HepG2 (cell line): Measurements from ENCODE around the gene NELFB. TPM values are rescaled to one million over a fixed set of nuclear protein-coding genes. Genes with fewer than 3 reads are reported as not detected.

Experiments used
- CC2D1A ChIP-seq: sonication (generic); formaldehyde crosslinking; IDR thresholded peaks from 2 replicates; pipeline ENCODE4 v1.8.1; 2023; ENCODE audit warnings: mild to moderate bottlenecking, missing genetic modification reagents
- EEA1 ChIP-seq: sonication (generic); formaldehyde crosslinking; IDR thresholded peaks from 2 replicates; pipeline ENCODE4 v1.5.1; 2020; ENCODE audit warnings: mild to moderate bottlenecking, missing genetic modification reagents, borderline replicate concordance
- EP300 ChIP-seq, 3 experiments: sonication (generic) in 1 of 3; formaldehyde crosslinking in 1 of 3; IDR thresholded peaks; 2 replicates each; pipeline versions ENCODE4 v1.5.1 to v1.6.1; 2011 to 2020; ENCODE audit warnings: low read depth in 2 of 3, low read length in 2 of 3, borderline replicate concordance in 1 of 3, improper control_type of control experiment in 1 of 3, mild to moderate bottlenecking in 1 of 3, missing genetic modification reagents in 1 of 3, moderate library complexity in 1 of 3
- HIVEP1 ChIP-seq: sonication (generic); formaldehyde crosslinking; IDR thresholded peaks from 2 replicates; pipeline ENCODE4 v1.4.0; 2020; ENCODE audit warnings: mild to moderate bottlenecking, missing genetic modification reagents
- HNRNPUL1 ChIP-seq: fragments of 200-400 bp; formaldehyde crosslinking; IDR thresholded peaks from 2 replicates; pipeline ENCODE4 v1.6.1; 2017; ENCODE audit warnings: low read depth, mild to moderate bottlenecking, low read length, moderate library complexity
- IKZF1 ChIP-seq: fragments of 450-650 bp; IDR thresholded peaks from 2 replicates; pipeline ENCODE4 v1.7.1; 2016
- KMT2A ChIP-seq: sonication (generic); formaldehyde crosslinking; IDR thresholded peaks from 2 replicates; pipeline ENCODE4 v1.4.0; 2020; ENCODE audit warnings: missing genetic modification reagents
- MAX ChIP-seq: IDR thresholded peaks from 2 replicates; pipeline ENCODE4 v1.6.1; 2012; ENCODE audit warnings: inconsistent platforms
- MED13 ChIP-seq: sonication (generic); formaldehyde crosslinking; IDR thresholded peaks from 2 replicates; pipeline ENCODE4 v1.5.0; 2020; ENCODE audit warnings: missing genetic modification reagents
- MLXIP ChIP-seq: sonication (generic); formaldehyde crosslinking; IDR thresholded peaks from 2 replicates; pipeline ENCODE4 v1.9.0; 2021; ENCODE audit warnings: missing genetic modification reagents, borderline replicate concordance
- MYNN ChIP-seq: sonication (generic); formaldehyde crosslinking; IDR thresholded peaks from 2 replicates; pipeline ENCODE4 v1.4.0; 2020; ENCODE audit warnings: mild to moderate bottlenecking, low read depth, missing genetic modification reagents
- RFXAP ChIP-seq: sonication (generic); formaldehyde crosslinking; IDR thresholded peaks from 2 replicates; pipeline ENCODE4 v1.4.0; 2020; ENCODE audit warnings: missing genetic modification reagents, borderline replicate concordance
- SOX13 ChIP-seq, 3 experiments: fragments of 450-650 bp in 1 of 3; sonication (generic) in 1 of 3; formaldehyde crosslinking in 1 of 3; IDR thresholded peaks in 2 of 3; conservative IDR thresholded peaks in 1 of 3; 2 replicates each; pipeline versions ENCODE4 v1.5.0 to v1.6.1; 2016 to 2020; ENCODE audit warnings: antibody characterized with exemption in 1 of 3, mild to moderate bottlenecking in 1 of 3, missing compliant biosample characterization in 1 of 3, missing genetic modification reagents in 1 of 3, moderate library complexity in 1 of 3
- SRF ChIP-seq: IDR thresholded peaks from 2 replicates; pipeline ENCODE4 v1.6.1; 2011; ENCODE audit warnings: mild to moderate bottlenecking, low read depth, low read length, moderate library complexity
- ZBTB21 ChIP-seq: sonication (generic); formaldehyde crosslinking; IDR thresholded peaks from 2 replicates; pipeline ENCODE4 v1.4.0; 2020; ENCODE audit warnings: missing genetic modification reagents
- ZFP91 ChIP-seq: sonication (generic); formaldehyde crosslinking; IDR thresholded peaks from 2 replicates; pipeline ENCODE4 v1.9.0; 2022; ENCODE audit warnings: missing genetic modification reagents, mild to moderate bottlenecking, borderline replicate concordance
- ZKSCAN5 ChIP-seq: sonication (generic); formaldehyde crosslinking; IDR thresholded peaks from 2 replicates; pipeline ENCODE4 v1.5.1; 2020; ENCODE audit warnings: mild to moderate bottlenecking, missing genetic modification reagents
- ZSCAN21 ChIP-seq: sonication (generic); formaldehyde crosslinking; IDR thresholded peaks from 2 replicates; pipeline ENCODE4 v1.8.0; 2022; ENCODE audit warnings: mild to moderate bottlenecking, missing genetic modification reagents, moderate library complexity, borderline replicate concordance
- polyA plus RNA-seq, 8 experiments: library from polyadenylated mRNA; depleted of rRNA in 3 of 8; stranded (reverse) in 7 of 8; unstranded in 1 of 8; fragments of >200 nt; fragmentation: Illumina TruSeq in 4 of 8; extraction: Trizol in 4 of 8; gene quantifications; 2 replicates each; pipeline versions ENCODE4 v1.2.1 to v1.2.3, GENCODE V29; 2011 to 2016; ENCODE audit warnings: low read depth in 4 of 8, missing spikeins in 1 of 8, mixed read lengths in 1 of 8; ENCODE audit not compliant: insufficient read depth in 1 of 8
- total RNA-seq, 5 experiments: library from RNA; depleted of rRNA; stranded (reverse); fragments of >200 nt; fragmentation: Illumina TruSeq; extraction: Trizol; gene quantifications; 2 replicates each; pipeline ENCODE4 v1.2.3, GENCODE V29; 2016; ENCODE audit warnings: low read depth in 1 of 5
- TF ChIP-seq, protein P1 (sequence below): sonication (generic); formaldehyde crosslinking; conservative IDR thresholded peaks from 2 replicates; pipeline ENCODE4 v1.5.0; 2020; ENCODE audit warnings: missing genetic modification reagents
- TF ChIP-seq, protein P2 (sequence below): IDR thresholded peaks from 2 replicates; pipeline ENCODE4 v1.6.1; 2016; ENCODE audit warnings: control low read depth

The NELFB gene
- total and polyA plus RNA-seq, 2 of the 13 experiments (the other 11 are each of a cell fraction or from before 2014, with no cell fraction given): 26.5 to 45.8 TPM

GRCh38 chr9:137223078-137223970 lies 31.8 kb upstream of the NELFB start (continued):
- TF ChIP-seq, protein P1, sequence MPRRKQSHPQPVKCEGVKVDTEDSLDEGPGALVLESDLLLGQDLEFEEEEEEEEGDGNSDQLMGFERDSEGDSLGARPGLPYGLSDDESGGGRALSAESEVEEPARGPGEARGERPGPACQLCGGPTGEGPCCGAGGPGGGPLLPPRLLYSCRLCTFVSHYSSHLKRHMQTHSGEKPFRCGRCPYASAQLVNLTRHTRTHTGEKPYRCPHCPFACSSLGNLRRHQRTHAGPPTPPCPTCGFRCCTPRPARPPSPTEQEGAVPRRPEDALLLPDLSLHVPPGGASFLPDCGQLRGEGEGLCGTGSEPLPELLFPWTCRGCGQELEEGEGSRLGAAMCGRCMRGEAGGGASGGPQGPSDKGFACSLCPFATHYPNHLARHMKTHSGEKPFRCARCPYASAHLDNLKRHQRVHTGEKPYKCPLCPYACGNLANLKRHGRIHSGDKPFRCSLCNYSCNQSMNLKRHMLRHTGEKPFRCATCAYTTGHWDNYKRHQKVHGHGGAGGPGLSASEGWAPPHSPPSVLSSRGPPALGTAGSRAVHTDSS (CRISPR knock-in tag): no peak
- TF ChIP-seq EP300 (IDR thresholded peaks at IDR 0.05; ENCODE audit: low read depth in 2 of 2, low read length in 2 of 2): no peak
- no peak for TF ChIP-seq EP300 (CRISPR knock-in tag; IDR thresholded peaks at IDR 0.05; ENCODE audit: borderline replicate concordance)
- no peak for TF ChIP-seq MYNN (CRISPR knock-in tag)
- TF ChIP-seq HIVEP1 (CRISPR knock-in tag): peak; percentile 53; the same call in 1 of the 2 replicates
- no peak for TF ChIP-seq HNRNPUL1
- TF ChIP-seq KMT2A: no peak
- TF ChIP-seq, protein P2, sequence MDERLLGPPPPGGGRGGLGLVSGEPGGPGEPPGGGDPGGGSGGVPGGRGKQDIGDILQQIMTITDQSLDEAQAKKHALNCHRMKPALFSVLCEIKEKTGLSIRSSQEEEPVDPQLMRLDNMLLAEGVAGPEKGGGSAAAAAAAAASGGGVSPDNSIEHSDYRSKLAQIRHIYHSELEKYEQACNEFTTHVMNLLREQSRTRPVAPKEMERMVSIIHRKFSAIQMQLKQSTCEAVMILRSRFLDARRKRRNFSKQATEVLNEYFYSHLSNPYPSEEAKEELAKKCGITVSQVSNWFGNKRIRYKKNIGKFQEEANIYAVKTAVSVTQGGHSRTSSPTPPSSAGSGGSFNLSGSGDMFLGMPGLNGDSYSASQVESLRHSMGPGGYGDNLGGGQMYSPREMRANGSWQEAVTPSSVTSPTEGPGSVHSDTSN: 0 out of 2 replicates have a peak, but pooled peaks have one; percentile 33
- TF ChIP-seq ZFP91 (CRISPR knock-in tag): peak; percentile 55; the same call in 1 of the 2 replicates
- TF ChIP-seq MAX: no peak
- no peak; the same call in 1 of the 2 replicates for TF ChIP-seq EEA1 (CRISPR knock-in tag)
- TF ChIP-seq SRF: no peak
- no peak for TF ChIP-seq ZSCAN21 (CRISPR knock-in tag)
- no peak for TF ChIP-seq MED13 (CRISPR knock-in tag)
- 0 out of 2 replicates have a peak, but pooled peaks have one; percentile 26 for TF ChIP-seq MLXIP (CRISPR knock-in tag)
- no peak for TF ChIP-seq ZBTB21 (CRISPR knock-in tag)
- TF ChIP-seq RFXAP (CRISPR knock-in tag): no peak
- no peak for TF ChIP-seq ZKSCAN5 (CRISPR knock-in tag)
- TF ChIP-seq IKZF1: no peak
- no peak for TF ChIP-seq SOX13 (IDR thresholded peaks at IDR 0.05)
- no peak for TF ChIP-seq SOX13 (CRISPR knock-in tag; conservative IDR thresholded peaks at IDR 0.05 in 1 of 2, IDR thresholded peaks at IDR 0.05 in 1 of 2)
- no peak for TF ChIP-seq CC2D1A (CRISPR knock-in tag)
